ENCODE results near the gene KCNJ3.

GRCh38 chr2:154813636-154814035 lies 115.1 kb downstream of the KCNJ3 start:
- TF ChIP-seq EZH2 (IDR thresholded peaks at IDR 0.05; ENCODE audit: borderline replicate concordance, low read depth, low read length, severe bottlenecking) (no peak), CTCF (IDR thresholded peaks at IDR 0.05; ENCODE audit: borderline replicate concordance, extremely low read depth, low read length, poor library complexity, severe bottlenecking) (no peak)
